Adrenal gland (tissue), 5 donors: ENCODE data around the gene SMYD1.

Source experiments
- POLR2A ChIP-seq, 2 donors: fragments of 450-650 bp; IDR thresholded peaks; one replicate each; pipeline ENCODE4 v1.6.1; 2017; ENCODE audit warnings: antibody characterized with exemption in 2 of 2, mild to moderate bottlenecking in 2 of 2, moderate library complexity in 1 of 2
- TF ChIP-seq, protein P1 (sequence below), 6 experiments: fragments of 450-650 bp in 4 of 6; fragments of 200-600 bp in 2 of 6; sonication (generic) in 1 of 6; IDR thresholded peaks; 1 replicate in 5 of 6; 2 replicates in 1 of 6; pipeline versions ENCODE4 v1.5.1 to v1.8.0; 2016 to 2021; ENCODE audit warnings: antibody characterized with exemption in 6 of 6, mild to moderate bottlenecking in 2 of 6, moderate library complexity in 1 of 6
- donor health status: DM: no; HTN: no; CAD: no.

DNA sequence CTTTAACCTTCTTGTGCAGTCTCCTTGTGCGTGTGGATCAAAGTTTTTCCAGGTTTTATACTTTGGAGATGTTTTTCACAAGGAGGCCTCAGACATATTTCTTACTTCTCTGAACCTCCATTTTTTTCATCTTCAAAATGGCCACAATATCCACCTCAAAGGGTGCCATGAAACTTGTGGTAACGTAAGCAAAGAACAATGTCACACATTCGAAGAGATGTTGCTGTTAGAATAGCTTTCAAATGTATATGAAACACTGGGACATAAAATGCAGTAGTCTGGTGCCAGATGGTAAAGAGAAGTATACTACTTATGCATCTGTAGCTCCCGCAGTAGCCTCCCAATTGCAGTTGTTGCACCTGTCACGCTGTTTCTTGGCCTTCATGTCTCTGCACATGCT is 9.4 kb upstream of the SMYD1 start:
- TF ChIP-seq POLR2A (IDR thresholded peaks at IDR 0.05) = no peak
- TF ChIP-seq, protein P1, sequence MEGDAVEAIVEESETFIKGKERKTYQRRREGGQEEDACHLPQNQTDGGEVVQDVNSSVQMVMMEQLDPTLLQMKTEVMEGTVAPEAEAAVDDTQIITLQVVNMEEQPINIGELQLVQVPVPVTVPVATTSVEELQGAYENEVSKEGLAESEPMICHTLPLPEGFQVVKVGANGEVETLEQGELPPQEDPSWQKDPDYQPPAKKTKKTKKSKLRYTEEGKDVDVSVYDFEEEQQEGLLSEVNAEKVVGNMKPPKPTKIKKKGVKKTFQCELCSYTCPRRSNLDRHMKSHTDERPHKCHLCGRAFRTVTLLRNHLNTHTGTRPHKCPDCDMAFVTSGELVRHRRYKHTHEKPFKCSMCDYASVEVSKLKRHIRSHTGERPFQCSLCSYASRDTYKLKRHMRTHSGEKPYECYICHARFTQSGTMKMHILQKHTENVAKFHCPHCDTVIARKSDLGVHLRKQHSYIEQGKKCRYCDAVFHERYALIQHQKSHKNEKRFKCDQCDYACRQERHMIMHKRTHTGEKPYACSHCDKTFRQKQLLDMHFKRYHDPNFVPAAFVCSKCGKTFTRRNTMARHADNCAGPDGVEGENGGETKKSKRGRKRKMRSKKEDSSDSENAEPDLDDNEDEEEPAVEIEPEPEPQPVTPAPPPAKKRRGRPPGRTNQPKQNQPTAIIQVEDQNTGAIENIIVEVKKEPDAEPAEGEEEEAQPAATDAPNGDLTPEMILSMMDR (IDR thresholded peaks at IDR 0.05) = no peak
